ENCODE results near the gene USP53.
"Not testable (repeated sequence)": the region's sequence is repeated elsewhere in the genome, so short reads cannot be mapped to it uniquely, and the experiment has no call there.

USP53 gene

GRCh38 chr4:119246177-119246733 is 33.7 kb downstream of the USP53 start:
- DNase-seq, result no peak
- intact Hi-C loops (cut with DNase I; ENCODE audit: low total_unique reads), result no loop called here
- peaks cover 25 to 53% (median 39%) of the 10 kb centered on the region in 3 donors for H3K36me3 ChIP-seq

GRCh38 chr4:119251037-119251436 is 38.5 kb downstream of the USP53 start:
- peaks cover 59 to 90% (median 81%) of the 10 kb centered on the region in 3 donors for H3K36me3 ChIP-seq
- H3K27ac ChIP-seq; H3K9me3 ChIP-seq; intact Hi-C loops (cut with DNase I; ENCODE audit: low total_unique reads); H3K4me3 ChIP-seq; H3K27me3 ChIP-seq; H3K4me1 ChIP-seq; DNase-seq: not testable (repeated sequence)

More at GRCh38 chr4:119246177-119246733, 33.7 kb downstream of the USP53 start:
- H3K4me1 ChIP-seq, result peaks cover 0 to 11% (median 0%) of the 10 kb centered on the region in 4 donors
- no peak for TF ChIP-seq CTCF (IDR thresholded peaks at IDR 0.05)
- no peaks in the 10 kb centered on the region for H3K9me3 ChIP-seq
- H3K27me3 ChIP-seq, result no peaks in the 10 kb centered on the region
- H3K27ac ChIP-seq, result no peak overlapping the region
- no peak overlapping the region for H3K4me3 ChIP-seq

DNA sequence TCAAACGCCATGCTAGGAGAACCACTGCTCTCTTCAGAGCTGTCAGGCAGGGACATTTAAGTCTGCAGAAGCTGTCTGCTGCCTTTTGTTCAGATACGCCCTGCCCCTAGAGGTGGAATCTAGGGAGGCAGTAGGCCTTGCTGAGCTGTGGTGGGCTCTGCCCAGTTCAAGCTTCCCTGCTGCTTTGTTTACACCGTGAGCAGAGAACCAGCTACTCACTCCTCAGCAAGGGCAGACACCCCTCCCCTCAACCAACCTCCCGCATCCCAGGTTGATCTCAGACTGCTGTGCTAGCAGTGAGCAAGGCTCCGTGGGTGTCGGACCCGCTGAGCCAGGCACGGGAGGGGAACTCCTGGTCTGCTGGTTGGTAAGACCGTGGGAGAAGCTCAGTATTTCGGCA is 42.7 kb downstream of the USP53 start:
- H3K27ac ChIP-seq; H3K4me1 ChIP-seq; H3K9me3 ChIP-seq; H3K4me3 ChIP-seq; DNase-seq; intact Hi-C loops (cut with DNase I; ENCODE audit: low total_unique reads); H3K27me3 ChIP-seq: not testable (repeated sequence)
- H3K36me3 ChIP-seq, result peaks cover 71 to 94% (median 86%) of the 10 kb centered on the region in 3 donors

DNA sequence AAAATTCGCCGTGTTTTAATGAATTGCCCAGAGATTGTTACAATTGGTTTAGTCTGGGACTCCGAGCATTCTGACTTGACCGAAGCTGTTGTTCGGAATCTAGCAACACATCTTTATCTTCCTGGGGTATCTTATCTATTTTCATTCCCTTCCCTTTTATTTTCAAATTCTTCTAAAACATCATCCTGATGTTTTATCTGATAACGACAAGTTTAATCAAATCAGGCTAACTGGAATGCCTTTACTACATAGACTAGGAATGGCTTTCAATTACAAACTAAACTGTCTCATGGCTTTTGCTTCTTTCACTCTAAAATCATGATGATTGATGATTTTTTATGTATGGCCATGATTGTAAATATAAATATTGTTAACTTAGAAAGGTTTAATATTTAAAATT is 48.0 kb downstream of the USP53 start:
- no peak for TF ChIP-seq CTCF (IDR thresholded peaks at IDR 0.05)
- intact Hi-C loops (cut with DNase I; ENCODE audit: low total_unique reads), result no loop called here
- no peaks in the 10 kb centered on the region for H3K9me3 ChIP-seq
- peaks cover 66 to 91% (median 68%) of the 10 kb centered on the region in 3 donors for H3K36me3 ChIP-seq
- no peak for DNase-seq
- H3K4me1 ChIP-seq, result no peaks in the 10 kb centered on the region
- no peak overlapping the region for H3K27ac ChIP-seq
- no peak overlapping the region for H3K4me3 ChIP-seq
- no peaks in the 10 kb centered on the region for H3K27me3 ChIP-seq

DNA sequence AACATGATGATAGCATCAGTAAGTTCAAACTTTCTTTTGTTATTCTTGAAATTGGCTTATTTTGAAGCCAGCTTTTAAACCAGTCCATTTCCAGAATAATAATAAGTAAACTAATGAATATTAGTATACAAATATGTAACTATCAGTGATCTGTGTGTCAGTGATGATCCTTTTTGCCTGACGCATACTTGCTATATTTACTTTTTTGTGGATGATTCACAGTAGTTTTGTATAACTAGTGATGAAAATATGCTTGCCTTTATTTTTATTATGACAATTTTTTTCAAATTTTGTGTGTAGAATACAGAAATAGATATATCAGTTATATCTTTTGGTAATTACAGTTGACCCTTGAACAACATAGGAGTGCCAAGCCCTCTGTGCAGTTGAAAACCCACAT is 49.5 kb downstream of the USP53 start:
- peaks cover 57 to 84% (median 60%) of the 10 kb centered on the region in 3 donors for H3K36me3 ChIP-seq
- TF ChIP-seq CTCF (IDR thresholded peaks at IDR 0.05), result no peak
- intact Hi-C loops (cut with DNase I; ENCODE audit: low total_unique reads), result no loop called here

DNA sequence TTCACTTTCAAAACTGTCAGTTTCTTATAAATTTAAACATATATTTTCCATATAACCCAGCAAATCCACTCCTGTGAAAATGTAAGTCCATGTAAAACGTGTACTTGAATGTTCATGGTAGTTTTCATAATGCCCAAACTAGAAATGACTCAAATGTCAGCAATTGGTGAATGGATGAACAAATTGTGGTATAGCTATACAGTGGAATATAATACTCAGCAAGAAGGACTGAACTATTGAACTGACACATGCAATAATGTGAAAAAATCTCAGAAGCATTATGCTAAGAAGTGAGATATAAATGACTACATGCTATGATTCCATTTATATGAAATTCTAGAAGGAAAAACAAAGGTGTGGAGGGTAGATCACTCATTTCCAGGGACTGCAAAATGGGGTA is 52.2 kb downstream of the USP53 start:
- Histone ChIP-seq H3K27ac (no peak overlapping the region), H3K4me1 (no peaks in the 10 kb centered on the region), H3K36me3 (peaks cover 55 to 75% (median 70%) of the 10 kb centered on the region in 3 donors), H3K27me3 (no peaks in the 10 kb centered on the region), H3K9me3 (no peaks in the 10 kb centered on the region), H3K4me3 (no peak overlapping the region)
- no peak for TF ChIP-seq CTCF (IDR thresholded peaks at IDR 0.05)
- no peak for DNase-seq
- intact Hi-C loops (cut with DNase I; ENCODE audit: low total_unique reads), result no loop called here

More for the DNA sequence above, 49.5 kb downstream of the USP53 start:
- DNase-seq, result no peak
- H3K4me3 ChIP-seq, result no peak overlapping the region
- no peak overlapping the region for H3K27ac ChIP-seq
- H3K4me1 ChIP-seq, result no peaks in the 10 kb centered on the region
- no peaks in the 10 kb centered on the region for H3K9me3 ChIP-seq
- H3K27me3 ChIP-seq, result no peaks in the 10 kb centered on the region

- H3K4me1 ChIP-seq, result no peaks in the 10 kb centered on the region
- intact Hi-C loops (cut with DNase I; ENCODE audit: low total_unique reads), result no loop called here
- H3K27me3 ChIP-seq, result no peaks in the 10 kb centered on the region
- no peak overlapping the region for H3K4me3 ChIP-seq
- TF ChIP-seq CTCF (IDR thresholded peaks at IDR 0.05), result no peak
- no peaks in the 10 kb centered on the region for H3K9me3 ChIP-seq
- peaks cover 59 to 70% (median 64%) of the 10 kb centered on the region in 3 donors for H3K36me3 ChIP-seq
- no peak overlapping the region for H3K27ac ChIP-seq
- DNase-seq, result no peak
These were observed 53.6 kb downstream of the USP53 start for GRCh38 chr4:119266153-119266552.

All from tibial artery (tissue), 4 donors.